ENCODE data around the gene TPH2.

The TPH2 gene

DNA sequence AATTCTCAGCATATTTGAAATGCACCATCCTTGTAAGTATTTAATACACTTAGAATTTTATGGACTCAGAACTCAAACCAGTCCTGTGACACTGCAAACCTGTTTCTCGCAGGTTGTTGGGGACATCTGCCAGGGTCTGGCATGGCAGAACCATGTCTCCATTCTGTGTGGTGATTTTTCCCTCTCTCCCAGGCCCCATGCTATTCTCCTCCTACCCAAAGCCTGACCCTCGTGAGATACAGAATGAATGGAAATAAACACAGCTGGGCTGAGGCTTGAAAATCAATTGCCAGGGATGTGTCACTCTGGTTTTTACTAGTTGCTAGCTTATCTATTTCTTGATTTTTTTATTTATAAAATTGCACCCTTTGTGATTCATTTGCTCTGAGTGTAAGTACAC is 19.8 kb downstream of the TPH2 start:
- Histone ChIP-seq H3K4me3 (ENCODE audit: low read depth, low read length) (no peak overlapping the region; the same call in 1 of the 2 replicates), H3K36me3 (ENCODE audit: control insufficient read depth, insufficient read depth, low read length) (no peaks in the 10 kb centered on the region), H3K27me3 (ENCODE audit: control insufficient read depth, insufficient read depth, low read length) (no peaks in the 10 kb centered on the region), H3K9ac (ENCODE audit: low read depth, low read length) (no peak overlapping the region), H3K27ac (ENCODE audit: low read depth, low read length) (peak overlapping the region; percentile 53), H3K9me3 (ENCODE audit: control insufficient read depth, insufficient read depth, low read length) (no peaks in the 10 kb centered on the region), H3K4me1 (ENCODE audit: control insufficient read depth, insufficient read depth, low read length) (peaks cover 44% of the 10 kb centered on the region)

DNA sequence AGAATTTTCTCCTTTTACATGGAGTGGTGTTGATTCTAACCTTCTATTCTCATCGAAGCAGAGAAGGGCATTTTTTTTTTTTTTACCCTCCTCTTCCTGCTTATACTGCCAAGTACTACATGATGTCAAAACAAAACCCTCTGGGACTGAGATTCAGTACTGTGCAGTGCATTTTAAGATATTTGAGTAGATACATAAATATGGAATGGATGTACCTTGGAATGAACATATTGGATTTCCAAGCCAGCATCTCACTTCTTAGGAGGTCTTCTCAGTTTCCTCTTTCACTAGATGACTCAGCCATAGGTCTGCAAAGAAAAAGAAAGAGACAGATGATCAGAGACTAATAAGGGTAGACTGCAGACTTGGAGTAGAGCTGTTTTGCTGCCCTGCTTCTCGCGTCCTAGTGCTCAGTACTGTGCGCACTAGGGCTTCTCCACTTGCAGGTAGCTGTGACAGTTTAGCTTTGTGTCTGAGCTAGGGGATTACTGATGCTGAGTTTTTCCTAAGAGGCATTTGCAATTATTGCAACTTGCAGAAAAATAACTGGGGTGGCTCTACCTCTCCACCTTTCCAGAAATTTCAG is 20.4 kb downstream of the TPH2 start:
- no peak overlapping the region for H3K4me3 ChIP-seq (ENCODE audit: low read depth, low read length)

DNA sequence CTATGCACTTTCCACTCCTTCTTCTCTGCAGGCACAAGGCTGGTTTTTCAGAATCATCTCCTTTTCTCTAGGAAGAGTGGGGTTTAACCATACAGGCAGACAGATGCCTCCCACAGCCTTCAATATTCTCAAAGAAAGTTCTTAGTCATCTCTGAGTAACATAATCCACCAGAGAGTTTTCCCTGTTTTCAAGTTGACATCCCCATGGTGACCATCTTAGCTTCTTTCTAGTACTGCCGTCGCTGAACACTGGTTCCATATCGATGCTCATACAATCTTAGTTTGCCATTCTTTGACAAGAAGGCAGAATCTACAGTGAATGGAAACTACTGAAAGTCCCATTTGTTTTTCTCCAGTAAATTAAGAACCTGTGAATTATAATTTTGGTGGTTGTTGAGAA is 28.6 kb downstream of the TPH2 start:
- H3K27ac ChIP-seq (ENCODE audit: low read depth, low read length) = no peak overlapping the region

More for the DNA sequence above, 20.4 kb downstream of the TPH2 start:
- Histone ChIP-seq H3K36me3 (ENCODE audit: control insufficient read depth, insufficient read depth, low read length) (no peaks in the 10 kb centered on the region), H3K27ac (ENCODE audit: low read depth, low read length) (no peak overlapping the region), H3K27me3 (ENCODE audit: control insufficient read depth, insufficient read depth, low read length) (no peaks in the 10 kb centered on the region), H3K4me1 (ENCODE audit: control insufficient read depth, insufficient read depth, low read length) (peaks cover 42% of the 10 kb centered on the region), H3K9ac (ENCODE audit: low read depth, low read length) (no peak overlapping the region), H3K9me3 (ENCODE audit: control insufficient read depth, insufficient read depth, low read length) (no peaks in the 10 kb centered on the region)

DNA sequence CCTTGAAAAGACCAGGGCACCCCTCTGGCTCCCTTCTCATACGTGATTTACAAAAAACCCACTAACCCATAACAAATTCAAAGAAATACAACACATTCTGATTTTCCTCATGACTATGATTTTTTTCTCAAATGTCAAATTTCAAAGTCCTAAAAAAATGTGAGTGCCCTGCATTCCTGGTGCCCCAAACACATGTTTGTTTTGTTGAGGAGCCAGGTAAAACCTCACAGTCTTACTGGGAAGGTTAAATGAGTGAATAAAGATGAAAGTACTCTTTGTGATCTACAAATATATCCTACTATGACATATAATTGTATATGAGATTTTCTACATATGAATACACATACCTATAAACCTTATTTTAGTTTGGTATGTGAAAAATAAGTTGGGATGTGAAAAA is 30.7 kb downstream of the TPH2 start:
- Histone ChIP-seq H3K4me1 (ENCODE audit: control insufficient read depth, insufficient read depth, low read length) (peaks cover 25% of the 10 kb centered on the region), H3K27ac (ENCODE audit: low read depth, low read length) (no peak overlapping the region), H3K27me3 (ENCODE audit: control insufficient read depth, insufficient read depth, low read length) (no peaks in the 10 kb centered on the region), H3K36me3 (ENCODE audit: control insufficient read depth, insufficient read depth, low read length) (no peaks in the 10 kb centered on the region), H3K9ac (ENCODE audit: low read depth, low read length) (no peak overlapping the region), H3K4me3 (ENCODE audit: low read depth, low read length) (no peak overlapping the region), H3K9me3 (ENCODE audit: control insufficient read depth, insufficient read depth, low read length) (no peaks in the 10 kb centered on the region)

More for the DNA sequence above, 28.6 kb downstream of the TPH2 start:
- H3K9ac ChIP-seq (ENCODE audit: low read depth, low read length) = no peak overlapping the region
- no peaks in the 10 kb centered on the region for H3K36me3 ChIP-seq (ENCODE audit: control insufficient read depth, insufficient read depth, low read length)
- no peaks in the 10 kb centered on the region for H3K9me3 ChIP-seq (ENCODE audit: control insufficient read depth, insufficient read depth, low read length)
- H3K4me3 ChIP-seq (ENCODE audit: low read depth, low read length) = no peak overlapping the region
- peaks cover 17% of the 10 kb centered on the region for H3K4me1 ChIP-seq (ENCODE audit: control insufficient read depth, insufficient read depth, low read length)
- H3K27me3 ChIP-seq (ENCODE audit: control insufficient read depth, insufficient read depth, low read length) = no peaks in the 10 kb centered on the region

DNA sequence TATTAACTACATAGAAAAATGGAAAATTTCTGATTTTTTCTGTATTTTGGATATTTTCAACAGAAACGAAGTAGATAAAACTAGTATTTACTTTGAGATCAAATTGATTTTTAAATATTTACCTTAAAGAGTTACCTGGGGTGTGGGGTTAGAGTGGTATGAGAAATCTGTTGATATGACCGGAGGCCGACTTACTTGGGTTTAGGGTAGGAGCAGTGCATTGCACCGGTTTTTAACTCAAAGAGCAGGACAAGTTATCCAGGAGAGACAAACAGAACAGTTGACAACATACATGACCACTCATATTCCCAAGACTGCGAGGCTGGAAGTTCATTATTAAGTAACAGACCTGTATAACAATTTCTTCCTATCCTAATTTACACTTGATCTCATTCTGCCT is 31.4 kb downstream of the TPH2 start:
- Histone ChIP-seq H3K4me1 (ENCODE audit: control insufficient read depth, insufficient read depth, low read length) (peaks cover 25% of the 10 kb centered on the region), H3K9me3 (ENCODE audit: control insufficient read depth, insufficient read depth, low read length) (no peaks in the 10 kb centered on the region), H3K36me3 (ENCODE audit: control insufficient read depth, insufficient read depth, low read length) (no peaks in the 10 kb centered on the region), H3K27ac (ENCODE audit: low read depth, low read length) (no peak overlapping the region), H3K4me3 (ENCODE audit: low read depth, low read length) (no peak overlapping the region), H3K27me3 (ENCODE audit: control insufficient read depth, insufficient read depth, low read length) (no peaks in the 10 kb centered on the region), H3K9ac (ENCODE audit: low read depth, low read length) (no peak overlapping the region)

DNA sequence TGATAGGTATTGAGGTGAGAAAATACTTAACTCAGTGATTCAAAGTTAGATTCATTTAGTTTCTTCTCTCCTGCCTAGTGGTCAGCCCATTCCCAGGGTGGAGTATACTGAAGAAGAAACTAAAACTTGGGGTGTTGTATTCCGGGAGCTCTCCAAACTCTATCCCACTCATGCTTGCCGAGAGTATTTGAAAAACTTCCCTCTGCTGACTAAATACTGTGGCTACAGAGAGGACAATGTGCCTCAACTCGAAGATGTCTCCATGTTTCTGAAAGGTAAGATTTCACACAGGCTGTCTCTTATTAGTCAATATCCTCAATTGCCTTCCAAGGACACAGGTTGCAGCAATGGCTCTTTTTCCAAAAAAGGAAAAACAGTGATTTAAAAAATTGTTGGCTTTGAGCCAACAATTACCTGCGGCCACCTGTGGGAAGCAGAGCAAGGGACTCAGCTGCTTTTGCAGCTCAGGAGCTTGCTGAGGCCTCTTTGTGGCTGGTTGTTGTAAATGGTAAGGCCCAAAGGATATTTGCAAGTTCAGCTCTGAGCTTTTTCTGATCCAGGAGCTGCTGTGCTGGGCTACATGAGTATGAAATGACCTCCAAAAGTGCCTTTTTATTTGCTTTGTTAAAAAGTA is 33.9 kb downstream of the TPH2 start:
- Histone ChIP-seq H3K36me3 (ENCODE audit: control insufficient read depth, insufficient read depth, low read length) (no peaks in the 10 kb centered on the region), H3K4me1 (ENCODE audit: control insufficient read depth, insufficient read depth, low read length) (peaks cover 9% of the 10 kb centered on the region), H3K9ac (ENCODE audit: low read depth, low read length) (no peak overlapping the region), H3K27me3 (ENCODE audit: control insufficient read depth, insufficient read depth, low read length) (no peaks in the 10 kb centered on the region), H3K27ac (ENCODE audit: low read depth, low read length) (peak overlapping the region; percentile 14), H3K4me3 (ENCODE audit: low read depth, low read length) (no peak overlapping the region), H3K9me3 (ENCODE audit: control insufficient read depth, insufficient read depth, low read length) (no peaks in the 10 kb centered on the region)

DNA sequence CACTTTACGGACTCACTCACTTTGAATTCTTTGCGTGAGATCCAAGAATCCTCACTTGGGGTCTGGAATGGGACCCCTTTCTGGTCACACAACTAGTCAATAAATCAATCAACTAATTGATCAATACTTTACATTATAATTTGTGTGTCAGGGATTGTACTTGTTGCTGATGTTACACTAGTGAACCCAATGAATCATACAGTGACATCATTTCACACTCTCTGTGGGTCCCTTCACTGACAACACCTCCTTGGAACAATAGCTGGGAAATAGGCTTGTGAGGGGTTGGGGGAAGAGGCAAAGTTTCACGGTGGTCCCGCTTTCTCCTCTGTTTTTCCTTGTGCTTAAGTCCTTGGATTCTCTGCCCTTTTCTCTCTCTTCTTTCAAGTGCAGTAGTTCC is 35.0 kb downstream of the TPH2 start:
- Histone ChIP-seq H3K4me3 (ENCODE audit: low read depth, low read length) (no peak overlapping the region), H3K4me1 (ENCODE audit: control insufficient read depth, insufficient read depth, low read length) (peaks cover 9% of the 10 kb centered on the region), H3K36me3 (ENCODE audit: control insufficient read depth, insufficient read depth, low read length) (no peaks in the 10 kb centered on the region)

DNA sequence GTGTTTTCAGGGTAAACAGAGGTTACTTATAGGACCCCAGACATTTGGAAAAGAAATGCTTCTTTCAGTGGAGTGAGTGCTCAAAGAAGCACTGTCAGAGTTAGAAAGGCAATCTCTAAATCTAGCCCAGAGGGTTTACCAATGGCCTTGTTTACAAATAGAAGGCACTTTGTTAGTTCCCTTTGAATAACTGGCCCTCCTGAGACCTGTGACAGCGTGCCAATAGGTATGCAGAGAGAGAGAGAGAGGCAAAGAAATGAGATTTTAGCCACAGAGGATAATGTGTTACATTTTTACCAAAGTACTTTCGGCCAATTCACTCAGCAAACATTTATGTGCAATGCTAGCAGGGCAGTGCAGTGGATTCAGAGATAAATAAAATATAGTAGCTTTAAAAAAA is 41.9 kb downstream of the TPH2 start:
- Histone ChIP-seq H3K4me3 (ENCODE audit: low read depth, low read length) (no peak overlapping the region), H3K9ac (ENCODE audit: low read depth, low read length) (no peak overlapping the region), H3K4me1 (ENCODE audit: control insufficient read depth, insufficient read depth, low read length) (peaks cover 27% of the 10 kb centered on the region), H3K9me3 (ENCODE audit: control insufficient read depth, insufficient read depth, low read length) (no peaks in the 10 kb centered on the region), H3K27me3 (ENCODE audit: control insufficient read depth, insufficient read depth, low read length) (no peaks in the 10 kb centered on the region), H3K36me3 (ENCODE audit: control insufficient read depth, insufficient read depth, low read length) (no peaks in the 10 kb centered on the region), H3K27ac (ENCODE audit: low read depth, low read length) (no peak overlapping the region)

More for the DNA sequence above, 35.0 kb downstream of the TPH2 start:
- Histone ChIP-seq H3K9me3 (ENCODE audit: control insufficient read depth, insufficient read depth, low read length) (no peaks in the 10 kb centered on the region), H3K27ac (ENCODE audit: low read depth, low read length) (no peak overlapping the region), H3K9ac (ENCODE audit: low read depth, low read length) (no peak overlapping the region), H3K27me3 (ENCODE audit: control insufficient read depth, insufficient read depth, low read length) (no peaks in the 10 kb centered on the region)

DNA sequence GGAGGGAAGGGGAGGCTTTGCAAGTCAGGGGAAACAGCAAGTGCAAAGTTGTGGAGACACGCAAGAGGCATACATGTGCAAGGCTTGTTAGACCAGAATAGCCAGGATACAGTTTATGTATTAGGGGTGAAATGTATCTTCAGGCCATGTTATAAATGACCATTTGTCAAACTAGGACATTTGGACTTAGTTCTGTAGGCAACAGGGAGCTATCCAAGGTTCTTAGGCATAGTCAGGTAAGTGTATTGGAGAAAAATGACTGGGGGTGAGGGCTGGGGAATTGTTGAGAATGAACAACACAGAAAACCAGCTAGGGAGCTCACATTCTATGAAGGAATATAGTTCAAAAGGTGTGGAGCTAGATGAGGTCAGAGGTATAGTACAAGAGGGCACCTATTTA is 42.5 kb downstream of the TPH2 start:
- no peaks in the 10 kb centered on the region for H3K9me3 ChIP-seq (ENCODE audit: control insufficient read depth, insufficient read depth, low read length)
- no peak overlapping the region for H3K4me3 ChIP-seq (ENCODE audit: low read depth, low read length)
- peaks cover 27% of the 10 kb centered on the region for H3K4me1 ChIP-seq (ENCODE audit: control insufficient read depth, insufficient read depth, low read length)
- no peaks in the 10 kb centered on the region for H3K36me3 ChIP-seq (ENCODE audit: control insufficient read depth, insufficient read depth, low read length)
- no peak overlapping the region for H3K9ac ChIP-seq (ENCODE audit: low read depth, low read length)
- no peak overlapping the region for H3K27ac ChIP-seq (ENCODE audit: low read depth, low read length)
- H3K27me3 ChIP-seq (ENCODE audit: control insufficient read depth, insufficient read depth, low read length) = no peaks in the 10 kb centered on the region

DNA sequence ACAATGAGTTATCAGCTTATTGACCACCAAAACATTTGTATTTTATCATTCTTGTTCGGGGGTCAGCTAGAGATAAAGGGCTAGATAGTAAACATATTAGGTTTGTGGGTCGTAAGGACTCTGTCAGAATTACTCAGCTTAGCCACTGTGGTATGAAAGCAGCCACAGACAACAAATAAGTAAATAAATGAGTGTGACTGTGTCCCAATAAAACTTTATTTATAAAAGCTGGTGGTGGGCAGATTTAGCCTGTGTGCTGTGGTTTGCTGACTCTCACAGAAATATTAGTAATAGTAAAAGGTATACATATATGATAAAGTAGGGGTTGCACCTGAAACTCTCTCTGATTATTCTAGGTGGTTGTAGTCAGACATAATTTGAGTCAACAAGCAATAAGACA is 56.1 kb downstream of the TPH2 start:
- no peak overlapping the region for H3K4me3 ChIP-seq (ENCODE audit: low read depth, low read length)
- no peaks in the 10 kb centered on the region for H3K36me3 ChIP-seq (ENCODE audit: control insufficient read depth, insufficient read depth, low read length)
- no peak overlapping the region for H3K9ac ChIP-seq (ENCODE audit: low read depth, low read length)
- H3K9me3 ChIP-seq (ENCODE audit: control insufficient read depth, insufficient read depth, low read length) = no peaks in the 10 kb centered on the region
- H3K27ac ChIP-seq (ENCODE audit: low read depth, low read length) = no peak overlapping the region
- peaks cover 3% of the 10 kb centered on the region for H3K4me1 ChIP-seq (ENCODE audit: control insufficient read depth, insufficient read depth, low read length)
- no peaks in the 10 kb centered on the region for H3K27me3 ChIP-seq (ENCODE audit: control insufficient read depth, insufficient read depth, low read length)

DNA sequence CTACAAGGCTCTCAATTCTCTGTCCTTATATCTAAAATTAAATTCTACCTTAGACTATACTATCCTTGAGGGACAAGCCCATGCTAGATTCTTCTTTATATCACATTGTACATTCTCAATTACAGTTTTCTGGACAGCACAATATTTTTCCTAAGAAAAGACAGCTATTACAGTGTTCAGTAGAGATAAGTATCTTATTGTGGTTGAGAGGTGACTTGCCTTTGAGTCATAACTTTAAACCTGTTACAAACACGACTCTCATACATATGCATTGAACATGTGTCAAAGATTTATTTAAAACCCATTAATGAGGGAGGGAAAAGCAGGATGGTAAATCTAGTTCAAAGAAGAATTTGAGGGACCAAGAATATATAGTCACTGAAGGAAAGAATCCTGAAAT is 61.1 kb downstream of the TPH2 start:
- Histone ChIP-seq H3K9me3 (ENCODE audit: control insufficient read depth, insufficient read depth, low read length) (no peaks in the 10 kb centered on the region), H3K27me3 (ENCODE audit: control insufficient read depth, insufficient read depth, low read length) (no peaks in the 10 kb centered on the region), H3K4me3 (ENCODE audit: low read depth, low read length) (no peak overlapping the region), H3K27ac (ENCODE audit: low read depth, low read length) (no peak overlapping the region), H3K4me1 (ENCODE audit: control insufficient read depth, insufficient read depth, low read length) (no peaks in the 10 kb centered on the region; the same call in 1 of the 2 replicates), H3K9ac (ENCODE audit: low read depth, low read length) (no peak overlapping the region), H3K36me3 (ENCODE audit: control insufficient read depth, insufficient read depth, low read length) (no peaks in the 10 kb centered on the region)

Measured in HUES48 (cell line).